H9 (cell line): ENCODE measurements around the gene MAS1. TPM values are rescaled to one million over a fixed set of nuclear protein-coding genes. Genes with fewer than 3 reads are reported as not detected.

Source experiments
- DNase-seq: peaks from one replicate; pipeline ENCODE4 v3.0.0-alpha.2; 2017
- H2AFZ ChIP-seq: one replicate; pipeline ENCODE4 v1.6.1; 2013; ENCODE audit warnings: mild to moderate bottlenecking, low read length, control low read depth, moderate library complexity
- H2AK5ac ChIP-seq: 2 replicates; pipeline ENCODE4 v1.6.1; 2013; ENCODE audit warnings: low read length, control low read depth, mixed read lengths; ENCODE audit not compliant: insufficient read length
- H2BK120ac ChIP-seq: one replicate; pipeline ENCODE4 v1.6.1; 2013; ENCODE audit warnings: low read depth, mild to moderate bottlenecking, low read length, control low read depth, inconsistent platforms; ENCODE audit not compliant: poor library complexity, severe bottlenecking
- H2BK12ac ChIP-seq: 2 replicates; pipeline ENCODE4 v1.6.1; 2013; ENCODE audit warnings: low read length, control low read depth, mixed read lengths, low read depth; ENCODE audit not compliant: insufficient read length
- H2BK15ac ChIP-seq: 2 replicates; pipeline ENCODE4 v1.6.1; 2013; ENCODE audit warnings: low read depth, low read length, control low read depth
- H2BK20ac ChIP-seq: one replicate; pipeline ENCODE4 v1.6.1; 2013; ENCODE audit warnings: low read depth, mild to moderate bottlenecking, low read length, control low read depth, inconsistent platforms; ENCODE audit not compliant: poor library complexity, severe bottlenecking
- H2BK5ac ChIP-seq: 2 replicates; pipeline ENCODE4 v1.6.1; 2013; ENCODE audit warnings: low read length, control low read depth, mixed read lengths; ENCODE audit not compliant: insufficient read length
- H3K14ac ChIP-seq: 2 replicates; pipeline ENCODE4 v1.6.1; 2013; ENCODE audit warnings: low read length, control low read depth; ENCODE audit not compliant: insufficient read depth
- H3K18ac ChIP-seq: 2 replicates; pipeline ENCODE4 v1.6.1; 2013; ENCODE audit warnings: low read depth, mild to moderate bottlenecking, mixed read lengths, low read length, control low read depth; ENCODE audit not compliant: insufficient read length
- H3K23ac ChIP-seq: 2 replicates; pipeline ENCODE4 v1.6.1; 2013; ENCODE audit warnings: low read length, control low read depth, mixed read lengths, low read depth; ENCODE audit not compliant: insufficient read length
- H3K23me2 ChIP-seq: 2 replicates; pipeline ENCODE4 v1.6.1; 2013; ENCODE audit warnings: low read depth, mild to moderate bottlenecking, mixed read lengths, low read length, control low read depth; ENCODE audit not compliant: insufficient read length, poor library complexity, severe bottlenecking
- H3K27ac ChIP-seq: 2 replicates; pipeline ENCODE4 v1.5.1; 2013; ENCODE audit warnings: low read length, control low read depth, mixed read lengths, low read depth; ENCODE audit not compliant: insufficient read length
- H3K27me3 ChIP-seq: 2 replicates; pipeline ENCODE4 v1.6.1; 2013; ENCODE audit warnings: low read length, control low read depth, inconsistent platforms; ENCODE audit not compliant: insufficient read depth
- H3K4ac ChIP-seq: 2 replicates; pipeline ENCODE4 v1.6.1; 2013; ENCODE audit warnings: low read depth, mild to moderate bottlenecking, control low read depth, inconsistent platforms, low read length, moderate library complexity
- H3K4me1 ChIP-seq: 2 replicates; pipeline ENCODE4 v1.6.1; 2013; ENCODE audit warnings: low read length, control low read depth, inconsistent platforms; ENCODE audit not compliant: insufficient read depth
- H3K4me2 ChIP-seq: 2 replicates; pipeline ENCODE4 v1.6.1; 2013; ENCODE audit warnings: low read length, control low read depth, mixed read lengths; ENCODE audit not compliant: insufficient read length, insufficient read depth
- H3K56ac ChIP-seq: 2 replicates; pipeline ENCODE4 v1.6.1; 2013; ENCODE audit warnings: low read depth, mild to moderate bottlenecking, mixed read lengths, low read length, control low read depth; ENCODE audit not compliant: insufficient read length
- H3K79me1 ChIP-seq: 2 replicates; pipeline ENCODE4 v1.6.1; 2013; ENCODE audit warnings: low read depth, mild to moderate bottlenecking, moderate library complexity, low read length, control low read depth, inconsistent platforms; ENCODE audit not compliant: insufficient read depth, poor library complexity, severe bottlenecking
- H3K79me2 ChIP-seq: 2 replicates; pipeline ENCODE4 v1.6.1; 2013; ENCODE audit warnings: low read length, control low read depth, inconsistent platforms; ENCODE audit not compliant: insufficient read depth
- H3K9ac ChIP-seq: 2 replicates; pipeline ENCODE4 v1.6.1; 2013; ENCODE audit warnings: low read length, control low read depth, mixed read lengths; ENCODE audit not compliant: insufficient read length; ENCODE audit errors: extremely low read depth
- H3K9me3 ChIP-seq: one replicate; pipeline ENCODE4 v1.6.1; 2013; ENCODE audit warnings: low read depth, low read length, inconsistent platforms; ENCODE audit not compliant: control insufficient read depth
- H3T11ph ChIP-seq: one replicate; pipeline ENCODE4 v1.6.1; 2013; ENCODE audit warnings: mild to moderate bottlenecking, low read length, control low read depth, inconsistent platforms
- H4K20me1 ChIP-seq: one replicate; pipeline ENCODE4 v1.6.1; 2013; ENCODE audit not compliant: control insufficient read depth, insufficient read length, insufficient read depth
- H4K5ac ChIP-seq: 2 replicates; pipeline ENCODE4 v1.6.1; 2013; ENCODE audit warnings: low read depth, mild to moderate bottlenecking, mixed read lengths, low read length, control low read depth; ENCODE audit not compliant: insufficient read length
- H4K8ac ChIP-seq: replicated peaks from 2 replicates; pipeline ENCODE4 v1.6.1; 2013; ENCODE audit warnings: low read length, control low read depth, mixed read lengths, low read depth; ENCODE audit not compliant: insufficient read length
- H4K91ac ChIP-seq: 2 replicates; pipeline ENCODE4 v1.6.1; 2013; ENCODE audit warnings: low read depth, mild to moderate bottlenecking, moderate library complexity, mixed read lengths, low read length, control low read depth; ENCODE audit not compliant: insufficient read length
- H3K27ac Mint-ChIP-seq, 3 experiments: 2 replicates in 2 of 3; 3 replicates in 1 of 3; pipeline ENCODE4 v1.8.0; 2020 to 2021; ENCODE audit warnings: mixed read lengths in 3 of 3, mild to moderate bottlenecking in 1 of 3, moderate library complexity in 1 of 3
- H3K27me3 Mint-ChIP-seq: 2 replicates; pipeline ENCODE4 v1.8.0; 2021; ENCODE audit warnings: low read depth, mild to moderate bottlenecking, moderate library complexity, mixed read lengths
- H3K36me3 Mint-ChIP-seq, 3 experiments: 2 replicates in 2 of 3; 3 replicates in 1 of 3; pipeline ENCODE4 v1.8.0; 2020 to 2021; ENCODE audit warnings: low read depth in 3 of 3, mixed read lengths in 3 of 3; ENCODE audit not compliant: insufficient read depth in 1 of 3
- H3K4me1 Mint-ChIP-seq, 2 experiments: 2 replicates each; pipeline ENCODE4 v1.8.0; 2020; ENCODE audit warnings: mixed read lengths in 2 of 2
- H3K4me3 Mint-ChIP-seq, 2 experiments: 2 replicates in 1 of 2; 3 replicates in 1 of 2; pipeline ENCODE4 v1.8.0; 2020 to 2021; ENCODE audit warnings: mild to moderate bottlenecking in 2 of 2, mixed read lengths in 2 of 2, moderate library complexity in 1 of 2
- H3K9me3 Mint-ChIP-seq, 2 experiments: 2 replicates in 1 of 2; 3 replicates in 1 of 2; pipeline ENCODE4 v1.8.0; 2020; ENCODE audit warnings: mild to moderate bottlenecking in 2 of 2, mixed read lengths in 2 of 2, moderate library complexity in 1 of 2
- CTCF ChIP-seq: fragments of 200-600 bp; sonication (generic); conservative IDR thresholded peaks from 3 replicates; pipeline ENCODE4 v1.8.0; 2021; ENCODE audit warnings: antibody characterized with exemption, mild to moderate bottlenecking
- WGBS: extraction: QIAGEN DNeasy Blood & Tissue Kit; methylation state at CpG from one replicate; pipeline ENCODE4 v1.1.7; 2013; ENCODE audit warnings: missing lambda C conversion rate, low lambda C conversion rate, mixed read lengths; ENCODE audit not compliant: insufficient read length; ENCODE audit errors: extremely low coverage; 5-methylcytosine and 5-hydroxymethylcytosine counted together
- total RNA-seq: library from RNA; stranded (reverse); gene quantifications from 2 replicates; pipeline ENCODE4 v1.2.1, GENCODE V29; 2021

MAS1 gene
- total RNA-seq, 1 experiment from 2014 or later: 0.02 TPM

GRCh38 chr6:159884720-159885119 is 6.1 kb upstream of the MAS1 start:
- H3K27ac ChIP-seq: no peak overlapping the region
- TF ChIP-seq CTCF: no peak
- H3K56ac ChIP-seq: no peak overlapping the region
- WGBS: no CpG with 5 or more reads among the region's 4 CpGs
- H3K9me3 Mint-ChIP-seq: no peaks in the 10 kb centered on the region
- H4K8ac ChIP-seq: no peak overlapping the region
- no peak overlapping the region for H3K27ac Mint-ChIP-seq
- no peak overlapping the region for H3K14ac ChIP-seq
- no peak overlapping the region for H4K91ac ChIP-seq
- no peaks in the 10 kb centered on the region for H3K27me3 ChIP-seq
- H2AFZ ChIP-seq: no peak overlapping the region
- no peaks in the 10 kb centered on the region for H3K36me3 Mint-ChIP-seq
- H3K4me3 Mint-ChIP-seq: no peak overlapping the region
- no peaks in the 10 kb centered on the region for H3K79me1 ChIP-seq
- H3K4me1 ChIP-seq: no peaks in the 10 kb centered on the region
- peaks cover 0 to 11% of the 10 kb centered on the region in 2 experiments for H3K4me1 Mint-ChIP-seq
- H3K27me3 Mint-ChIP-seq: peaks cover 13% of the 10 kb centered on the region
- H2BK12ac ChIP-seq: no peak overlapping the region
- H3T11ph ChIP-seq: no peak overlapping the region
- no peak overlapping the region for H2BK5ac ChIP-seq
- no peak overlapping the region for H2BK20ac ChIP-seq
- H2BK15ac ChIP-seq: no peak overlapping the region
- no peak overlapping the region for H3K18ac ChIP-seq
- H3K4me2 ChIP-seq: no peak overlapping the region
- no peaks in the 10 kb centered on the region for H4K20me1 ChIP-seq
- H3K9ac ChIP-seq: no peak overlapping the region
- no peak for DNase-seq
- H3K79me2 ChIP-seq: no peaks in the 10 kb centered on the region
- H4K5ac ChIP-seq: no peak overlapping the region
- no peak overlapping the region for H3K23ac ChIP-seq
- H3K9me3 ChIP-seq: no peaks in the 10 kb centered on the region
- no peak overlapping the region for H2AK5ac ChIP-seq
- no peaks in the 10 kb centered on the region for H3K23me2 ChIP-seq
- H3K4ac ChIP-seq: no peak overlapping the region
- no peak overlapping the region for H2BK120ac ChIP-seq
